Smooth muscle cell (in vitro differentiated cells): ENCODE data around the gene GTF3C1. TPM values are rescaled to one million over a fixed set of nuclear protein-coding genes. Genes with fewer than 3 reads are reported as not detected.

Experiments used
- DNase-seq: peaks from one replicate; lab custom pipeline; 2025; ENCODE audit not compliant: unreplicated experiment; lab: John Stamatoyannopoulos, UW
- H2AFZ ChIP-seq: fragments of 200-600 bp; sonication (generic); 2 replicates; pipeline ENCODE4 v1.6.0; 2016; ENCODE audit warnings: antibody characterized with exemption, low read depth, mild to moderate bottlenecking
- H3F3A ChIP-seq: fragments of 200-600 bp; sonication (generic); 2 replicates; pipeline ENCODE4 v1.6.0; 2017; ENCODE audit warnings: antibody characterized with exemption, low read depth
- H3K27ac ChIP-seq: fragments of 200-600 bp; sonication (generic); 2 replicates; pipeline ENCODE4 v1.5.1; 2016; ENCODE audit warnings: low read depth, mild to moderate bottlenecking
- H3K27me3 ChIP-seq: fragments of 200-600 bp; sonication (generic); 2 replicates; pipeline ENCODE4 v1.6.1; 2016; ENCODE audit warnings: low read depth, mild to moderate bottlenecking
- H3K36me3 ChIP-seq: fragments of 200-600 bp; sonication (generic); 2 replicates; pipeline ENCODE4 v1.5.1; 2016; ENCODE audit warnings: low read depth
- H3K4me1 ChIP-seq: fragments of 200-600 bp; sonication (generic); 2 replicates; pipeline ENCODE4 v1.5.1; 2016; ENCODE audit warnings: low read depth
- H3K4me2 ChIP-seq: fragments of 200-600 bp; sonication (generic); 2 replicates; pipeline ENCODE4 v1.6.0; 2016; ENCODE audit warnings: mild to moderate bottlenecking
- H3K4me3 ChIP-seq: fragments of 200-600 bp; sonication (generic); 2 replicates; pipeline ENCODE4 v1.5.1; 2016; ENCODE audit warnings: mild to moderate bottlenecking
- H3K79me2 ChIP-seq: fragments of 200-600 bp; sonication (generic); 2 replicates; pipeline ENCODE4 v1.6.0; 2016; ENCODE audit warnings: low read depth, mild to moderate bottlenecking
- H3K9ac ChIP-seq: fragments of 200-600 bp; sonication (generic); 2 replicates; pipeline ENCODE4 v1.6.0; 2016; ENCODE audit warnings: low read depth
- H3K9me3 ChIP-seq: fragments of 200-600 bp; sonication (generic); replicated peaks from 2 replicates; pipeline ENCODE4 v1.5.1; 2016; ENCODE audit warnings: low read depth
- H4K20me1 ChIP-seq: fragments of 200-600 bp; sonication (generic); 2 replicates; pipeline ENCODE4 v1.6.0; 2016; ENCODE audit warnings: low read depth
- WGBS: methylation state at CpG from one replicate; pipeline ENCODE4 v1.1.7; 2016; ENCODE audit warnings: low lambda C conversion rate; 5-methylcytosine and 5-hydroxymethylcytosine counted together
- polyA plus RNA-seq: library from polyadenylated mRNA; unstranded; fragments of >200 nt; fragmentation: Nextera tagmentation; extraction: Ambion mirVana; gene quantifications from 2 replicates; pipeline ENCODE4 v1.2.1, GENCODE V29; 2016
- total RNA-seq: library from RNA; depleted of rRNA; stranded (reverse); fragments of >200 nt; gene quantifications from 2 replicates; pipeline ENCODE4 v1.2.3, GENCODE V29; 2014
- TF ChIP-seq, protein P1 (sequence below): fragments of 200-600 bp; sonication (generic); IDR thresholded peaks from 2 replicates; pipeline ENCODE4 v1.5.1; 2017; ENCODE audit warnings: borderline replicate concordance, mild to moderate bottlenecking, antibody characterized with exemption; ENCODE audit not compliant: insufficient read depth, poor library complexity, severe bottlenecking

GTF3C1 gene
- total and polyA plus RNA-seq, 2 experiments from 2014 or later: 47.6 to 78.5 TPM

DNA sequence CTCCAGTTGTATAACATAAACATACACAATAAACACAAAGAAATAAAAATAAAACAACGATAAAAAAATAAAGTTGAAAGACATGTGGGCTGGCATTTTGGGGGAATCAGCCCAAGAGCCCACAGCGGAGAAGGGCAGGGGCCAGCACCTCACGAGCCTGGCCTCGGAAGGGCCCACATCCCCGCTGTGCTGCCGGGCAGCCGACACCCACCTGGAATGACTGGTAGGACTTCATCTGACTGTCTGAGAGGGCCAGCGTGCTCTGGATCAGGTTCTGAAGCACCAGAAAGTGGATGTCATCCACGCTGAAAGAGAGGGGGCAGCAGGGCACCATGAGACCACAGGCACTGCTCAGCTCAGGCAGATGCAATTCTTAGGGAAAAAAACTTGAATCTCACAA, 73.5 kb downstream of the GTF3C1 start:
- no peaks in the 10 kb centered on the region for H3K79me2 ChIP-seq
- peaks cover 17% of the 10 kb centered on the region for H3K36me3 ChIP-seq
- H3K27me3 ChIP-seq: no peaks in the 10 kb centered on the region
- H3K27ac ChIP-seq: peak overlapping the region; percentile 29
- no peak overlapping the region for H3K4me3 ChIP-seq
- 89% methylated on average over 9 of the region's 9 CpGs for WGBS
- no peaks in the 10 kb centered on the region for H4K20me1 ChIP-seq
- no peak overlapping the region for H3K9ac ChIP-seq
- H2AFZ ChIP-seq: no peak overlapping the region
- peaks cover 3% of the 10 kb centered on the region for H3K4me1 ChIP-seq
- peak overlapping the region; percentile 38 for H3K4me2 ChIP-seq
- DNase-seq: no peak
- no peaks in the 10 kb centered on the region for H3K9me3 ChIP-seq
- H3F3A ChIP-seq: no peaks in the 10 kb centered on the region
- TF ChIP-seq, protein P1, sequence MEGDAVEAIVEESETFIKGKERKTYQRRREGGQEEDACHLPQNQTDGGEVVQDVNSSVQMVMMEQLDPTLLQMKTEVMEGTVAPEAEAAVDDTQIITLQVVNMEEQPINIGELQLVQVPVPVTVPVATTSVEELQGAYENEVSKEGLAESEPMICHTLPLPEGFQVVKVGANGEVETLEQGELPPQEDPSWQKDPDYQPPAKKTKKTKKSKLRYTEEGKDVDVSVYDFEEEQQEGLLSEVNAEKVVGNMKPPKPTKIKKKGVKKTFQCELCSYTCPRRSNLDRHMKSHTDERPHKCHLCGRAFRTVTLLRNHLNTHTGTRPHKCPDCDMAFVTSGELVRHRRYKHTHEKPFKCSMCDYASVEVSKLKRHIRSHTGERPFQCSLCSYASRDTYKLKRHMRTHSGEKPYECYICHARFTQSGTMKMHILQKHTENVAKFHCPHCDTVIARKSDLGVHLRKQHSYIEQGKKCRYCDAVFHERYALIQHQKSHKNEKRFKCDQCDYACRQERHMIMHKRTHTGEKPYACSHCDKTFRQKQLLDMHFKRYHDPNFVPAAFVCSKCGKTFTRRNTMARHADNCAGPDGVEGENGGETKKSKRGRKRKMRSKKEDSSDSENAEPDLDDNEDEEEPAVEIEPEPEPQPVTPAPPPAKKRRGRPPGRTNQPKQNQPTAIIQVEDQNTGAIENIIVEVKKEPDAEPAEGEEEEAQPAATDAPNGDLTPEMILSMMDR: no peak

DNA sequence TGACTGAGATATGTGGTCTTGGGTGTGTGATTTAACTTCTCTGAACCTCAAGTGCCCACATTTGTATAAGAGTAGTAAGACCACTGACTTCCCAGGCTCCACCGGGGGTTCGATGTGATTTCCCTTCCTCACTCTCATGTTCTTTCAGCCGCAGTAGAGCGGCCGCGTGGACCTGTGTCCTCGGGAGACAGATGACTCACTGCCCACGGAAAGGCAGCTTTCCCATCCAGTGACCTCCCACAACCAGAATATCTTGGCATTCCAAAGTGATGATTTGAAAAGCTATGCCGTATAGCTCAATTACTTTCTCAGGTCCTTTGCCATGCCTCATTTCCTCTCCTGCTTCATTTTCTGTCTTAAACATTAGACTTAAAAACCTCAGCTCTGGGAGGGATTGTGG, 74.2 kb downstream of the GTF3C1 start:
- H3K79me2 ChIP-seq: no peaks in the 10 kb centered on the region
- WGBS: 26% methylated on average over 9 of the region's 9 CpGs
- TF ChIP-seq, protein P1: no peak
- peak overlapping the region; percentile 19 for H3K9ac ChIP-seq
- H3K9me3 ChIP-seq: no peaks in the 10 kb centered on the region
- H3K4me2 ChIP-seq: peak overlapping the region; percentile 38
- H3F3A ChIP-seq: no peaks in the 10 kb centered on the region
- H3K4me3 ChIP-seq: no peak overlapping the region
- no peak for DNase-seq
- H3K4me1 ChIP-seq: peaks cover 3% of the 10 kb centered on the region
- H4K20me1 ChIP-seq: no peaks in the 10 kb centered on the region
- no peak overlapping the region for H2AFZ ChIP-seq
- H3K27me3 ChIP-seq: no peaks in the 10 kb centered on the region
- peak overlapping the region; percentile 24 for H3K27ac ChIP-seq
- H3K36me3 ChIP-seq: peaks cover 17% of the 10 kb centered on the region

DNA sequence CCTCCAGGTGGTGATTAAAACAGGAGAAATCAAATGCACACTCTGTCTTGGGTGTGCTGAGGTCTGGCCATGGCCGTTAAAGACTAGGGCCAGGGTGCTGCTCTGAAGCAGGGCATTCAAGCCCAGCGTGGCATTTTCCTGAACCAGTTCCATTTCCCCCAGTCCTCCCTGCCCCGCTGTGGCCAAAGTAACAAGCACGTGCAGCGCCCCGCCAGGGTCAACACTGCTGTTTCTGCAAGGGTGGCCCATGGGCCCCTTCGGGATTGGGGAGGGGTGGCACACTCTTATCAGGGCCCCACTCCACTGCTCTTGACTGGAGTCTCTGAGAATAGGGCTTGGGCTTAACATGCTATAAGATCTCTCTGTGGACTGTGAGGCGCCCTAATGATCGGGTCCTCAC, 74.8 kb downstream of the GTF3C1 start:
- Histone ChIP-seq H3K4me2 (no peak overlapping the region), H4K20me1 (no peaks in the 10 kb centered on the region), H3K27me3 (no peaks in the 10 kb centered on the region), H3F3A (no peaks in the 10 kb centered on the region), H3K9ac (no peak overlapping the region), H3K4me1 (peaks cover 3% of the 10 kb centered on the region), H3K36me3 (peaks cover 15% of the 10 kb centered on the region), H3K9me3 (no peaks in the 10 kb centered on the region), H3K4me3 (no peak overlapping the region), H3K27ac (peak overlapping the region; percentile 24), H2AFZ (no peak overlapping the region), H3K79me2 (no peaks in the 10 kb centered on the region)
- TF ChIP-seq, protein P1: no peak
- DNase-seq: no peak
- 98% methylated on average over 9 of the region's 9 CpGs for WGBS

DNA sequence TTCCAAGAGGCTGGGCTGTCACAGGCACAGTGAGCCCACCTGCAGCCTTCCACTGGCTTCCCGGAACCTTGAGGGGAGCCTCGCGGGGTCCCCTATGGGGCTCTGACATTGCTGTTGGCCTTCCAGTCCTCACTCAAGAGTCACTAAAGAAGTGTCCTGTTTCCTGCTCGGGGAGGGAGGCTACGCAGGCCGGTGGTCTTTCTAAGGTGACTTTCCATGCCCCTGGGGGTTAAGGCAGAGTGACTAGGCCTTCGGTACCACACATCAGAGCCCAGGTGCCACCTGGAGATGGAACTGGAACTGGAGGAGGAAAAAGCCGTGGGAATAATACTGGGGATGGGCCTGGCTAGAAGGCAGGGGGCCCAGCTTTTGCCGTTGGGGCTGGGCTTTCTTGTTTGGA, 75.7 kb downstream of the GTF3C1 start:
- H4K20me1 ChIP-seq: no peaks in the 10 kb centered on the region
- no peak overlapping the region for H3K4me2 ChIP-seq
- 97% methylated on average over 9 of the region's 9 CpGs for WGBS
- no peaks in the 10 kb centered on the region for H3K27me3 ChIP-seq
- DNase-seq: no peak
- TF ChIP-seq, protein P1: no peak
- no peaks in the 10 kb centered on the region for H3F3A ChIP-seq
- H3K4me1 ChIP-seq: peaks cover 3% of the 10 kb centered on the region
- H3K27ac ChIP-seq: no peak overlapping the region
- no peak overlapping the region for H3K9ac ChIP-seq
- no peak overlapping the region for H2AFZ ChIP-seq
- H3K36me3 ChIP-seq: peaks cover 15% of the 10 kb centered on the region
- H3K9me3 ChIP-seq: no peaks in the 10 kb centered on the region
- no peak overlapping the region for H3K4me3 ChIP-seq
- no peaks in the 10 kb centered on the region for H3K79me2 ChIP-seq
